HG03520 (cell line): ENCODE measurements around the gene TMIE.

Source experiments
- ATAC-seq: cut with Tn5 transposase; IDR thresholded peaks from one replicate; pipeline ENCODE4 v1.9.1; 2021; ENCODE audit warnings: mild to moderate bottlenecking, moderate library complexity; ENCODE audit not compliant: unreplicated experiment

Gene TMIE

DNA sequence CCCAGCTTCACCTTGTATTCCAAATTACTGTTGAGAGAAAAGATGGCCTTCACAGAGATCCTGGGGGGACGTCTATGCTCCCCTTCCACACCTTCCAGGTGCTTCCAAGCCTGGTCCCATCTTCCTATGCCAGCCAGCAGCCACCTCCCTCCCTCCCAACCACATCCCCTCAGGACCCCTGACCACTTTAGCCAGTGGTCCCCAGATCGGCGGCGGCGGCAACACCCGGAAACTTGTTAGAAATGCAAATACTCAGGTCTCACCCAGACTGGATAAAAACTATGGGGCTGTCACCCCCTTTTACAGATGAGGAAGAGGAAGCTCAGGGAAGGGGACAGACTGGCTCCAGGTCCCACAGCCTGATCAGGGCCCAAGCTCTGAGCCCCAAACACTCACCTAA is 54.5 kb downstream of the TMIE start:
- no peak for ATAC-seq

DNA sequence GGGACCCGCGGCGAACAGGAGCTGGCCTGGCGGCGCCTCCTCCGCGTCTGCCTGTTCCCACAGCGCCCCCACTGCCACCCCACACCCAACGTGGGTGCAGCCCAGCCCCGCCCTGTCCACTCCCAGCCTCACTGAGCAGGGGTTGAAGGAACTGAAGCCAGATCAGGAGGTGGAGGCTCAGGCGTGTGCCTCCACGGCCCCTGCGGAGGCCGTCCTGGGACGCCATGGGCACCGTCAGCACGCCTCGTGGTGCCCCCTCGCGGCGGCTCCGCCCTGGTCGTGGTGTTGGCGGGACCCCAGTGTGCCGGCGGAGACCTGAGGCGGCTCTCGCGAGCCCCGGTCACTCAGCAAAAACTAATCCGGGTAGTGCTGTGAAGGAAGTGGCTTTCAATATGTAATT is 55.5 kb downstream of the TMIE start:
- no peak for ATAC-seq

DNA sequence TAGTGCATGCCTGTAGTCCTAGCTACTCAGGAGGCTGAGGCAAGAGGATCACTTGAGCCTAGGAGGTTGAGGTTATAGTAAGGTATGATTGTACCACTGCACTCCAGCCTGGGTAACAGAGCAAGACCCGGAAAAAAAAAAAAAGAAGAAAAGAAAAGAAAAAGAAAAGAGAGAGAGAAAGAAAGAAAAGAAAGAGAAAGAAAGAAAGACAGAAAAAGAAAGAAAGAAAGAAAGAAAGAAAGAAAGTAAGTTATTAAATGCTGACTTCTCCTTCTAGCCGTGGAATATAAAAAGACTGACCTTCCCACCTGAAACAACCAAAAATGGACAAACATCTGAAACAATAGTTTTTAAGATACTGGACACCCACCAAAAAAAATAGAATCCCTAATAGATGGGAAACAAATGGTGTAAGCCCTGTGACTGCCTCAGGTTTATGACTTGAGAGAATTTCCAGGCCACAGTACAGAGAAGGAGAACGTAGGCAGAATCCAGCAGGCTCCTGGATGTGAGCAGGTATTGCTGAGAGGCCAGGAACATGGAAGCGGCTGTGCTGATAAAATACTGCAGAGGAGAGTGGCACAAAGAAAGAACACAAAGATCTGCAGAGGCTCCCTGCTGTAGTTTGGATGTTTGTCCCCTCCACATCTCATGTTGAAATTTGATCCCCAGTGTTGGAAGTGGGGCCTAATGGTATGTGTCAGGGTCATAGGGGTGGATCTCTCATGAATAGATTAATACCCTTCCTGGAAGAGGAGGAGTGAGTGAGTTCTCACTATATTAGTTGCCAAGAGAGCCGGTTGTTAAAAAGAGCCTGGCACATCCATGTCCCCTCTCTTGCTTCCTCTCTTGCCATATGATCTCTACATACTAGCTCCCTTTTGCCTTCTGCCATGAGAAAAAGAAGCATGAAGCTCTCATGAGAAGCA is 58.3 kb downstream of the TMIE start:
- ATAC-seq, result no peak
